GM12878 (cell line): ENCODE measurements around the gene NDUFC2. TPM values are rescaled to one million over a fixed set of nuclear protein-coding genes. Genes with fewer than 3 reads are reported as not detected.
A peak's percentile ranks its signal among the peaks of the same experiment; 100 is the strongest.

Experiments
- ATAC-seq: fragments of 200-7000 bp; cut with Tn5 transposase; 3 replicates; pipeline ENCODE4 v1.9.1; 2020; ENCODE audit warnings: mild to moderate bottlenecking, moderate library complexity
- BruUV-seq: library from RNA; stranded (reverse); fragments of 400-500 nt; replicated peaks from 2 replicates; lab custom pipeline; 2021; lab: Mats Ljungman, UMichigan
- CTCF ChIA-PET: fragments of 300-600 bp; sonication (Branson Sonifier 250); formaldehyde crosslinking; extraction: SDS; loops from one replicate; lab custom pipeline; 2021; ENCODE audit warnings: inconsistent platforms; lab: Yijun Ruan, JAX
- POLR2A ChIA-PET: fragments of 350-600 bp; formaldehyde crosslinking; extraction: SDS; loops from one replicate; lab custom pipeline; 2021; ENCODE audit warnings: inconsistent platforms; lab: Charles Lee
- RAD21 ChIA-PET: fragments of 300-600 bp; sonication (Branson Sonifier 250); formaldehyde crosslinking; loops from one replicate; lab custom pipeline; 2023; ENCODE audit warnings: antibody characterized with exemption; ENCODE audit not compliant: unreplicated experiment; lab: Charles Lee
- SMC1A ChIA-PET: fragments of 300-600 bp; sonication (Branson Sonifier 250); formaldehyde crosslinking; loops from one replicate; lab custom pipeline; 2023; ENCODE audit not compliant: unreplicated experiment, uncharacterized antibody; lab: Charles Lee
- DNase-seq: peaks from one replicate; pipeline ENCODE4 v3.0.0-alpha.2; 2011; ENCODE audit warnings: low read depth, low spot score
- FAIRE-seq: peaks from 3 replicates; lab custom pipeline; 2011; peaks lifted over from hg19 to GRCh38; lab: Jason Lieb, UNC
- H2AFZ ChIP-seq: 2 replicates; pipeline ENCODE4 v1.6.0; 2011; ENCODE audit warnings: low read depth, low read length, control low read depth; ENCODE audit not compliant: control insufficient read depth
- H3K27ac ChIP-seq: 2 replicates; pipeline ENCODE4 v1.5.1; 2011; ENCODE audit warnings: control low read depth; ENCODE audit not compliant: control insufficient read depth, insufficient read depth
- H3K27me3 ChIP-seq, 2 experiments: replicated peaks in 1 of 2; 2 replicates each; pipeline versions ENCODE4 v1.6.0 to v1.6.1; 2011; ENCODE audit warnings: low read length in 1 of 2; ENCODE audit not compliant: control insufficient read depth in 2 of 2, insufficient read depth in 2 of 2
- H3K36me3 ChIP-seq, 2 experiments: 2 replicates each; pipeline ENCODE4 v1.5.1; 2011; ENCODE audit warnings: low read length in 1 of 2; ENCODE audit not compliant: control insufficient read depth in 2 of 2, insufficient read depth in 2 of 2
- H3K4me1 ChIP-seq: 2 replicates; pipeline ENCODE4 v1.6.1; 2011; ENCODE audit warnings: mild to moderate bottlenecking, low read length, moderate library complexity, mixed read lengths; ENCODE audit not compliant: control insufficient read depth, insufficient read depth
- H3K4me2 ChIP-seq: 2 replicates; pipeline ENCODE4 v1.6.0; 2011; ENCODE audit warnings: control low read depth; ENCODE audit not compliant: control insufficient read depth, insufficient read depth
- H3K4me3 ChIP-seq: fragments of 200-600 bp; sonication (generic); 2 replicates; pipeline ENCODE4 v1.5.1; 2016
- H3K79me2 ChIP-seq: 2 replicates; pipeline ENCODE4 v1.6.0; 2011; ENCODE audit warnings: low read length; ENCODE audit not compliant: control insufficient read depth, insufficient read depth
- H3K9ac ChIP-seq: 2 replicates; pipeline ENCODE4 v1.8.0; 2011; ENCODE audit warnings: low read length, control low read depth, mixed read lengths; ENCODE audit not compliant: control insufficient read depth, insufficient read depth
- H3K9me3 ChIP-seq: replicated peaks from 3 replicates; pipeline ENCODE4 v1.5.1; 2011; ENCODE audit warnings: mild to moderate bottlenecking, low read length; ENCODE audit not compliant: control insufficient read depth, insufficient read depth
- H4K20me1 ChIP-seq: 2 replicates; pipeline ENCODE4 v1.6.0; 2011; ENCODE audit not compliant: control insufficient read depth, insufficient read depth
- BRCA1 ChIP-seq: IDR thresholded peaks from 2 replicates; pipeline ENCODE4 v1.6.1; 2011; ENCODE audit warnings: low read depth, low read length, improper control_type of control experiment
- CEBPZ ChIP-seq: fragments of 150-350 bp; IDR thresholded peaks from 2 replicates; pipeline ENCODE4 v1.6.1; 2016; ENCODE audit warnings: low read depth, low read length
- CHD2 ChIP-seq: IDR thresholded peaks from 2 replicates; pipeline ENCODE4 v1.6.1; 2011; ENCODE audit warnings: low read depth, low read length, improper control_type of control experiment, borderline replicate concordance
- EED ChIP-seq: sonication (generic); IDR thresholded peaks from 2 replicates; pipeline ENCODE4 v1.6.1; 2016; ENCODE audit warnings: antibody characterized with exemption, low read depth
- GABPA ChIP-seq: IDR thresholded peaks from 2 replicates; pipeline ENCODE4 v1.6.1; 2014; ENCODE audit warnings: antibody characterized with exemption, low read depth, mild to moderate bottlenecking, inconsistent platforms
- IKZF1 ChIP-seq: fragments of 450-650 bp; conservative IDR thresholded peaks from 2 replicates; pipeline ENCODE4 v1.6.1; 2017; ENCODE audit warnings: antibody characterized with exemption, mild to moderate bottlenecking
- JUND ChIP-seq: IDR thresholded peaks from 2 replicates; pipeline ENCODE4 v1.6.1; 2012; ENCODE audit warnings: low read depth, mild to moderate bottlenecking, low read length, improper control_type of control experiment, moderate library complexity
- MEF2A ChIP-seq: IDR thresholded peaks from 2 replicates; pipeline ENCODE4 v1.6.1; 2011; ENCODE audit warnings: low read depth, mild to moderate bottlenecking, low read length, moderate library complexity; ENCODE audit not compliant: insufficient read depth
- NR2C2 ChIP-seq: IDR thresholded peaks from 2 replicates; pipeline ENCODE4 v1.6.1; 2011; ENCODE audit warnings: borderline replicate concordance, low read depth; ENCODE audit not compliant: control insufficient read depth, insufficient read length
- NRF1 ChIP-seq: conservative IDR thresholded peaks from 2 replicates; pipeline ENCODE4 v1.6.1; 2011; ENCODE audit warnings: mild to moderate bottlenecking, low read depth, low read length, improper control_type of control experiment
- SIX5 ChIP-seq: IDR thresholded peaks from 2 replicates; pipeline ENCODE4 v1.6.1; 2011; ENCODE audit warnings: mild to moderate bottlenecking, low read depth, low read length, moderate library complexity; ENCODE audit not compliant: severe bottlenecking
- SP1 ChIP-seq: IDR thresholded peaks from one replicate; pipeline ENCODE4 v1.6.1; 2011; ENCODE audit warnings: low read depth, low read length
- STAT1 ChIP-seq: fragments of 450-650 bp; conservative IDR thresholded peaks from 2 replicates; pipeline ENCODE4 v1.6.1; 2014; ENCODE audit warnings: antibody characterized with exemption, mild to moderate bottlenecking
- TAF1 ChIP-seq: IDR thresholded peaks from 2 replicates; pipeline ENCODE4 v1.6.1; 2011; ENCODE audit warnings: mild to moderate bottlenecking, low read depth, low read length, borderline replicate concordance
- TARDBP ChIP-seq: IDR thresholded peaks from 2 replicates; pipeline ENCODE4 v1.6.1; 2016; ENCODE audit warnings: borderline replicate concordance
- ZBTB33 ChIP-seq: fragments of 450-650 bp; IDR thresholded peaks from 2 replicates; pipeline ENCODE4 v1.6.1; 2017; ENCODE audit warnings: mild to moderate bottlenecking
- ZNF384 ChIP-seq: IDR thresholded peaks from 2 replicates; pipeline ENCODE4 v1.6.1; 2012; ENCODE audit warnings: low read depth, mild to moderate bottlenecking, low read length, improper control_type of control experiment, borderline replicate concordance
- WGBS: methylation state at CpG from one replicate; pipeline ENCODE4 v1.1.6; 2016; ENCODE audit warnings: low lambda C conversion rate; ENCODE audit not compliant: insufficient replicate concordance, insufficient coverage; ENCODE audit errors: missing lambda C conversion rate; 5-methylcytosine and 5-hydroxymethylcytosine counted together
- in situ Hi-C: fragments of 300-500 bp; cut with MboI; formaldehyde crosslinking; loops from 9 replicates; pipeline ENCODE4 v1.14.3; 2018; ENCODE audit warnings: mixed read lengths
- intact Hi-C: fragments of 100-400 bp; cut with micrococcal nuclease; formaldehyde crosslinking; loops from one replicate; pipeline ENCODE4 v1.14.2; 2022; ENCODE audit not compliant: unreplicated experiment
- polyA plus RNA-seq, 11 experiments: library from polyadenylated mRNA; depleted of rRNA in 4 of 11; unstranded in 6 of 11; stranded (reverse) in 5 of 11; fragments of >200 nt; fragmentation: Nextera tagmentation in 4 of 11; fragmentation: Illumina TruSeq in 1 of 11; extraction: Ambion mirVana in 4 of 11; extraction: Trizol in 1 of 11; gene quantifications; 1 replicate in 1 of 11; 2 replicates in 10 of 11; pipeline versions ENCODE4 v1.2.1 to v1.2.3, GENCODE V29; 2011 to 2016; ENCODE audit warnings: inconsistent platforms in 2 of 11, missing spikeins in 2 of 11, low read depth in 1 of 11
- total RNA-seq, 4 experiments: library from RNA; depleted of rRNA in 3 of 4; stranded (reverse); fragments of >200 nt in 3 of 4; fragmentation: Illumina TruSeq in 1 of 4; extraction: Trizol in 1 of 4; gene quantifications; 2 replicates each; pipeline versions ENCODE4 v1.2.1 to v1.2.3, GENCODE V29; 2013 to 2021
- TF ChIP-seq, protein P1 (sequence below): IDR thresholded peaks from 2 replicates; pipeline ENCODE4 v1.6.1; 2012; ENCODE audit warnings: low read depth, low read length, improper control_type of control experiment

The NDUFC2 gene
- total and polyA plus RNA-seq, 10 of the 15 experiments (the other 5 are each of a cell fraction or from before 2014, with no cell fraction given): 103 to 529 (median 192) TPM

DNA sequence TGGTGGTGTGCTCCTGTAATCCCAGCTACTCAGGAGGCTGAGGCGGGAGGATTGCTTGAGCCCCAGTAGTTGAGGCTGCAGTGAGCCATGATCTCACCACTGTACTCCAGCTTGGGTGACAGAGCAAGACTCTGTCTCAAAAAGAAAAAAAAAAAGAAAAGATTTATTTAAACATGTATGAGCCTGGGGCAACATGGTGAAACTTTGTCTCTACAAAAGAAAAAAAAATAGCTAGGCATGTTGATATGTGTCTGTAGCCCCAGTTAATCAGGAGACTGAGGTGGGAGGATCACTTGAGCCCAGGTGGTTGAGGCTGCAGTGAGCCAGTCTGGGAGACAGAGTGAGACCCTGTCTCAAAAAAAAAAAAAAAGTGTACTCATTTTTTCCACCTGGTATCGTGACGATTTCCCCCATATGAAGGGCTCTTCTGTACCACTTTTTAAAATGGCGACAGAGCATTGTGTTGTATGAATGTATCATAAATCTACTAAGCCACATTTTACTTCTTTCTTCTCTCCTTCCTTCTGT is 40.2 kb downstream of the NDUFC2 start:
- WGBS: 75% methylated on average over 4 of the region's 4 CpGs

More for the DNA sequence above, 40.2 kb downstream of the NDUFC2 start:
- BruUV-seq: TSS peak; percentile 62
- Histone ChIP-seq H3K4me1 (peaks cover 7% of the 10 kb centered on the region), H3K27ac (peak overlapping the region; percentile 50; the same call in 1 of the 2 replicates), H3K9me3 (no peaks in the 10 kb centered on the region), H3K4me3 (no peak overlapping the region), H3K4me2 (peak overlapping the region; percentile 72; the same call in 1 of the 2 replicates), H3K36me3 (no peaks in the 10 kb centered on the region), H3K27me3 (no peaks in the 10 kb centered on the region), H2AFZ (peak overlapping the region; percentile 96), H4K20me1 (no peaks in the 10 kb centered on the region), H3K9ac (peak overlapping the region; percentile 55), H3K79me2 (no peaks in the 10 kb centered on the region)
- no peak for DNase-seq
- POLR2A ChIA-PET: interaction anchor here (0.6 to 1.0 kb wide), 2 partner anchors 18 to 45 kb away, joined by 3 read pairs; partner anchors contain the start of gene INTS4
- intact Hi-C loops: no loop called here
- RAD21 ChIA-PET: interaction anchor here (0.7 to 2.5 kb wide), 4 partner anchors 8 to 44 kb away, joined by 3 to 9 read pairs (median 3); no protein-coding TSS in a partner anchor
- TF ChIP-seq TARDBP (no peak), SIX5 (no peak), IKZF1 (no peak), STAT1 (no peak), CEBPZ (no peak), CHD2 (no peak), ZBTB33 (no peak), EED (no peak), NR2C2 (no peak), JUND (no peak), GABPA (no peak), BRCA1 (no peak), ZNF384 (no peak), MEF2A (no peak), NRF1 (no peak), TAF1 (no peak), SP1 (no peak)
- TF ChIP-seq, protein P1, sequence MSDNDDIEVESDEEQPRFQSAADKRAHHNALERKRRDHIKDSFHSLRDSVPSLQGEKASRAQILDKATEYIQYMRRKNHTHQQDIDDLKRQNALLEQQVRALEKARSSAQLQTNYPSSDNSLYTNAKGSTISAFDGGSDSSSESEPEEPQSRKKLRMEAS: no peak
- CTCF ChIA-PET: interaction anchor here (0.8 to 1.2 kb wide), 5 partner anchors 19 to 525 kb away, joined by 3 to 4 read pairs (median 3); partner anchors contain the start of gene INTS4
- in situ Hi-C loops: no loop called here
- peak; percentile 12; the same call in 1 of the 3 replicates for ATAC-seq
- SMC1A ChIA-PET: interaction anchor here (0.6 to 1.3 kb wide), 7 partner anchors 9 to 411 kb away, joined by 3 to 7 read pairs (median 3); no protein-coding TSS in a partner anchor
- no peak for FAIRE-seq
